T-helper 22 cell (primary cell): ENCODE measurements around the gene FOXI3.
"Not testable (repeated sequence)": the region's sequence is repeated elsewhere in the genome, so short reads cannot be mapped to it uniquely, and the experiment has no call there.

Experiments
- DNase-seq: peaks from one replicate; pipeline ENCODE4 v3.0.0-alpha.2; 2020; ENCODE audit warnings: low read depth

The FOXI3 gene

DNA sequence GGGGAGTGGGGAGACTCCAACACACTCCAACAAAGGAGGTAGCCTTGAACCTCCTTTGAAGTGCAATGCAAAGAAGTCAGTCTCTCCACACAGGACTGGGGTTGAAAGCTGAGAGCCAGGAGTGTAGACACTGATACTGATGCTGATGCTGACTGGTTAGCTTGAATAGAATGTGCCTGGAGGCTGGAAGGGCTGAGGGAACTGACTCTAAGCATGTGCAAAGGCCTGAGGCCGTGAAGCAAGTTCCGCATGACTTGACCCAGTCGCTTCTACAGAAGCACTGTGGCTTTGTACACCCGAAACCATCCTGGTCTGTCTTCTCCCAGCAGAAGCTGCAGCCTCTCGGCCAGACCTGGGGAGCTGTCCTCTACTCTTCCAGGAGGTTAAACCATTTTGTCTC is 10.4 kb downstream of the FOXI3 start:
- no peak for DNase-seq

DNA sequence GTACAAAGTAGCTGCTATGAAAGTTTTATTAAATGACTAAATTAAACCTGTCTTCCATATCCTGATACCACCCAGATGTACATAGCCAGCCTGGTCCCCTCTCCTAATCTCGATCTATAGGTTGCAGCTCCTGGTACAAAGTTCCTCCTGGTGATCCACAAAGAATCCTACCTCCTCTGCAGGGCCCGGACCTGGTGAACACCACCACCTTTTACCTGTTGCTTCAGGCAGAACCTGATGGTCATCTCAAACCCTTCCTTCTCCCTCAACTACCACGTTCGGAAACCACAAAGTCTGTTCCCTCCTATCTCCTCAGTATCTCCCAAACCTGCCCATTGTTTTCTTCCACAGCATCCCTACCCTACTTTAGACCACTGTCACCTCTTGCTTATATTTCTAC is 15.5 kb downstream of the FOXI3 start:
- DNase-seq: no peak

GRCh38 chr2:88429929-88430328 is 22.6 kb downstream of the FOXI3 start:
- no peak for DNase-seq

DNA sequence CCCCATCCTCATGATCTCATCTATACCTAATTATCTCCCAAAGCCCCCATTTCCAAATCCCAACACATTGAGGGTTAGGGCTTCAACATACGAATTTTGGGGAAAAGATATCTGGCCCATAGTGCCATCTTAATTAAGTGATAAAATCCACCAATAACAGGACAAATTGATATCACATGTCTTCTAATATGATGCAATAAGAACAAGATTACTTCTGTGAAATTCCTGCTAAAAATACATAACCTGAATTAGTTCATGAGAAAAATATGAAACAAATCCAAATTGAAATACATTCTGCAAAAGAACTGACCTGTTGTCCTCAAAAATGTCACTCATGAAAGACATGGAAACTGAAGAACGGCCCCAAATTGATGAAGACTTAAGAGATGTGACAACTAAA is 28.8 kb downstream of the FOXI3 start:
- DNase-seq: no peak

DNA sequence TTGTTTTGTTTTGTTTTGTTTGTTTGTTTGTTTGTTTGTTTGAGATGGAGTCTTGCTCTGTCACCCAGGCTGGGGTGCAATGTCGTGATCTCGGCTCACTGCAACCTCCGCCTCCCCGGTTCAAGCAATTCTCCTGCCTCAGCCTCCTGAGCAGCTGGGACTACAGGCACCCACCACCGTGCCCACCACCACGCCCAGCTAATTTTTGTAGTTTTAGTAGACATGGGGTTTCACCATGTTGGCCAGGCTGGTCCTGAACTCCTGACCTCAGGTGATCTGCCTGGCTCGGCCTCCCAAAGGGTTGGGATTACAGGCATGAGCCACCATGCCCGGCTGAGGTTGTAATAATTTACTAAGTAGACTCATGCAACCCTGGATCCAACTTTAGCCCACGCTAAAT is 33.4 kb downstream of the FOXI3 start:
- not testable (repeated sequence) for DNase-seq

GRCh38 chr2:88416016-88416663 is 36.4 kb downstream of the FOXI3 start:
- no peak for DNase-seq

DNA sequence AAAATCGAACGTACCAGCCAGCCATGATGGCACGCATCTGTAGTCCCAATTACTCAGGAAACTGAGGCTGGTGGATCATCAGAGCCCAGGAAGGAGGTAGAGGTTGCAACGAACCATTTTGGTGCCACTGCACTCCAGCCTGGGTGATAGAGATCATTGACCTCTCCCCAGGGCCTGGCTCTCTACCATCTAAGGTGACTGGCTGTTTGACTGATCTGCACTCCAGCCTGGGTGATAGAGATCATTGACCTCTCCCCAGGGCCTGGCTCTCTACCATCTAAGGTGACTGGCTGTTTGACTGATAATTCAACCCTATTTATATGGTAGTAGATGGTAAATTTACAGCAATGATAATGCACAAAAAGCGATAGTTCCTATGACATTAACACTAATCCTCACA is 43.6 kb downstream of the FOXI3 start:
- not testable (repeated sequence) for DNase-seq

GRCh38 chr2:88400037-88400767 is 52.3 kb downstream of the FOXI3 start:
- no peak for DNase-seq

DNA sequence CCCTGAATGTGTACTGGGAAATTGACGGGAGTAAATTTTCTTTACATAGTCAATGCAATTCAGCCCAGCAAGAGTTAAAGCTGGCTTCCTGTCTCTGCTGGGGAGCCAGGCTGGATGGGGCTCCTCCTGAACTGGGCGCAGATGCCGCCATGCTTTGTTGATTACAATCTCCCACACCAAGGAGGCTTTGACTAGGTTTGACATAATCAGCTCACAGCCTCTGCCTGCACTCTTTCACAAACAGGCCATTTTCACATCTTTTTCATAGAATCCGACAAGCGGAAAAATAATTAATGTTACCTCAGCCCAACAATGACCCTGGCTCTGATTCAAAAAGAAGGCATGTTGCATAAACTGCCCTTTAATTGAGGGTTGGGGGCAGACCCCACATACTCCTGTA is 54.3 kb downstream of the FOXI3 start:
- no peak for DNase-seq
